ENCODE data around the gene ITPR3. TPM values are rescaled to one million over a fixed set of nuclear protein-coding genes. Genes with fewer than 3 reads are reported as not detected.

The ITPR3 gene
- total and polyA plus RNA-seq, 2 of the 13 experiments (the other 11 are each of a cell fraction or from before 2014, with no cell fraction given), result 3.8 to 21.4 TPM

- TF ChIP-seq REST (IDR thresholded peaks at IDR 0.05; ENCODE audit: borderline replicate concordance in 1 of 2, low read depth in 1 of 2, low read length in 2 of 2) (peak in 1 of 2 experiments; percentile 50; a peak in 1 of 4 replicates), ZFP37 (CRISPR knock-in tag; IDR thresholded peaks at IDR 0.05; ENCODE audit: borderline replicate concordance) (peak; percentile 79; the same call in 1 of the 2 replicates), ZNF652 (CRISPR knock-in tag; IDR thresholded peaks at IDR 0.05; ENCODE audit: borderline replicate concordance, low read depth) (no peak), JUN (CRISPR knock-in tag; IDR thresholded peaks at IDR 0.05) (0 out of 2 replicates have a peak, but pooled peaks have one; percentile 75), SRF (IDR thresholded peaks at IDR 0.05; ENCODE audit: low read depth, low read length) (no peak), ZNF292 (CRISPR knock-in tag; IDR thresholded peaks at IDR 0.05; ENCODE audit: borderline replicate concordance, low read depth) (no peak; the same call in 1 of the 2 replicates), NCOR1 (IDR thresholded peaks at IDR 0.05; ENCODE audit: borderline replicate concordance, low read length) (no peak), MLLT10 (CRISPR knock-in tag; IDR thresholded peaks at IDR 0.05) (no peak), FLYWCH1 (CRISPR knock-in tag; IDR thresholded peaks at IDR 0.05) (no peak), HOXA5 (CRISPR knock-in tag; IDR thresholded peaks at IDR 0.05) (peak; percentile 50), NFYC (CRISPR knock-in tag; IDR thresholded peaks at IDR 0.05) (no peak), ZNF598 (CRISPR knock-in tag; IDR thresholded peaks at IDR 0.05; ENCODE audit: borderline replicate concordance) (peak; percentile 91), ZFP36L1 (CRISPR knock-in tag; IDR thresholded peaks at IDR 0.05) (peak; percentile 81; the same call in 1 of the 2 replicates), ELF4 (CRISPR knock-in tag; IDR thresholded peaks at IDR 0.05; ENCODE audit: borderline replicate concordance) (peak; percentile 76), ZNF431 (CRISPR knock-in tag; IDR thresholded peaks at IDR 0.05; ENCODE audit: borderline replicate concordance, low read depth) (peak; percentile 93), PRPF4 (IDR thresholded peaks at IDR 0.05; ENCODE audit: low read depth, low read length, poor library complexity, severe bottlenecking) (no peak), KDM2A (CRISPR knock-in tag; IDR thresholded peaks at IDR 0.05; ENCODE audit: borderline replicate concordance, low read depth) (peak; percentile 92), ZNF773 (CRISPR knock-in tag; IDR thresholded peaks at IDR 0.05; ENCODE audit: borderline replicate concordance) (no peak), ZNF614 (CRISPR knock-in tag; IDR thresholded peaks at IDR 0.05; ENCODE audit: borderline replicate concordance) (peak; percentile 88; the same call in 1 of the 2 replicates), IKZF5 (CRISPR knock-in tag; IDR thresholded peaks at IDR 0.05) (peak; percentile 65), IKZF1 (IDR thresholded peaks at IDR 0.05) (no peak), SAP130 (CRISPR knock-in tag; IDR thresholded peaks at IDR 0.05; ENCODE audit: low read depth) (peak; percentile 81)
- TF ChIP-seq, protein P1, sequence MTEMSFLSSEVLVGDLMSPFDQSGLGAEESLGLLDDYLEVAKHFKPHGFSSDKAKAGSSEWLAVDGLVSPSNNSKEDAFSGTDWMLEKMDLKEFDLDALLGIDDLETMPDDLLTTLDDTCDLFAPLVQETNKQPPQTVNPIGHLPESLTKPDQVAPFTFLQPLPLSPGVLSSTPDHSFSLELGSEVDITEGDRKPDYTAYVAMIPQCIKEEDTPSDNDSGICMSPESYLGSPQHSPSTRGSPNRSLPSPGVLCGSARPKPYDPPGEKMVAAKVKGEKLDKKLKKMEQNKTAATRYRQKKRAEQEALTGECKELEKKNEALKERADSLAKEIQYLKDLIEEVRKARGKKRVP (CRISPR knock-in tag; IDR thresholded peaks at IDR 0.05), result 0 out of 4 replicates have a peak, but pooled peaks of 1 of the 2 experiments have one; percentile 18
Measured at GRCh38 chr6:33711140-33712129, 90.3 kb downstream of the ITPR3 start, which contains the start of gene UQCC2 (continued).

Data from HepG2 (cell line).